OCI-LY3 (cell line): ENCODE results near the gene MBD4.

ENCODE experiments used
- H2AFZ ChIP-seq: fragments of 200-600, 300-600 bp; shearing (Covaris generic); 2 replicates; pipeline ENCODE4 v1.6.0; 2014; ENCODE audit warnings: antibody characterized with exemption, low read depth, low read length
- H3K27ac ChIP-seq: fragments of 200-600, 300-600 bp; sonication (generic); 2 replicates; pipeline ENCODE4 v1.5.1; 2014; ENCODE audit warnings: mild to moderate bottlenecking, low read length, moderate library complexity, mixed read lengths
- H3K27me3 ChIP-seq: fragments of 200-600, 300-600 bp; sonication (generic); 2 replicates; pipeline ENCODE4 v1.6.1; 2014; ENCODE audit warnings: low read depth, low read length, mixed read lengths
- H3K36me3 ChIP-seq: fragments of 200-600, 300-600 bp; sonication (generic); replicated peaks from 2 replicates; pipeline ENCODE3; 2014; ENCODE audit warnings: low read depth, low read length, mixed read lengths
- H3K4me1 ChIP-seq: fragments of 300-600, 200-600 bp; sonication (generic); 2 replicates; pipeline ENCODE4 v1.6.1; 2014; ENCODE audit warnings: low read length, mixed read lengths
- H3K4me2 ChIP-seq: fragments of 200-600, 300-600 bp; sonication (generic); 2 replicates; pipeline ENCODE4 v1.6.1; 2014; ENCODE audit warnings: low read length, mixed read lengths
- H3K4me3 ChIP-seq: fragments of 300-600, 200-600 bp; sonication (generic); 2 replicates; pipeline ENCODE4 v1.5.1; 2014; ENCODE audit warnings: antibody characterized with exemption, mild to moderate bottlenecking, low read length, moderate library complexity
- H3K79me2 ChIP-seq: fragments of 300-600, 200-600 bp; shearing (Covaris generic); 2 replicates; pipeline ENCODE4 v1.6.1; 2014; ENCODE audit warnings: mild to moderate bottlenecking, low read length, mixed read lengths
- H3K9ac ChIP-seq: fragments of 300-600, 200-600 bp; shearing (Covaris generic); 2 replicates; pipeline ENCODE4 v1.6.0; 2014; ENCODE audit warnings: mild to moderate bottlenecking, low read length, moderate library complexity
- H3K9me3 ChIP-seq: fragments of 200-600, 300-600 bp; shearing (Covaris generic); 2 replicates; pipeline ENCODE4 v1.6.1; 2014; ENCODE audit warnings: low read length, mixed read lengths; ENCODE audit not compliant: insufficient read depth
- H4K20me1 ChIP-seq: fragments of 200-600, 300-600 bp; sonication (generic); 2 replicates; pipeline ENCODE4 v1.6.1; 2016; ENCODE audit warnings: low read length, mixed read lengths; ENCODE audit not compliant: insufficient read depth
- CTCF ChIP-seq: fragments of 200-600, 300-600 bp; sonication (generic); IDR thresholded peaks from 2 replicates; pipeline ENCODE4 v1.5.1; 2014; ENCODE audit warnings: antibody characterized with exemption, low read length, low read depth
- EZH2phosphoT487 ChIP-seq: fragments of 200-600 bp; shearing (Covaris generic); IDR thresholded peaks from 2 replicates; pipeline ENCODE4 v1.6.1; 2018; ENCODE audit warnings: antibody characterized with exemption, mixed run types, low read depth

The MBD4 gene

GRCh38 chr3:129469026-129469425, 29.3 kb upstream of the MBD4 start:
- H3K9ac ChIP-seq = no peak overlapping the region
- no peak overlapping the region for H3K4me2 ChIP-seq
- H3K9me3 ChIP-seq = no peaks in the 10 kb centered on the region
- no peaks in the 10 kb centered on the region for H3K79me2 ChIP-seq
- no peaks in the 10 kb centered on the region for H3K27me3 ChIP-seq
- H3K4me3 ChIP-seq = no peak overlapping the region
- no peak overlapping the region for H3K27ac ChIP-seq
- no peaks in the 10 kb centered on the region for H3K36me3 ChIP-seq
- H4K20me1 ChIP-seq = no peaks in the 10 kb centered on the region
- no peak overlapping the region for H2AFZ ChIP-seq
- TF ChIP-seq EZH2phosphoT487 = no peak
- no peak for TF ChIP-seq CTCF
- no peaks in the 10 kb centered on the region for H3K4me1 ChIP-seq

GRCh38 chr3:129467932-129468331, 28.2 kb upstream of the MBD4 start:
- no peak overlapping the region for H3K4me2 ChIP-seq
- H3K36me3 ChIP-seq = no peaks in the 10 kb centered on the region
- H3K9ac ChIP-seq = no peak overlapping the region
- no peaks in the 10 kb centered on the region for H3K27me3 ChIP-seq
- H2AFZ ChIP-seq = no peak overlapping the region
- H3K27ac ChIP-seq = no peak overlapping the region
- no peaks in the 10 kb centered on the region for H3K9me3 ChIP-seq
- no peak overlapping the region for H3K4me3 ChIP-seq
- H3K4me1 ChIP-seq = no peaks in the 10 kb centered on the region
- TF ChIP-seq CTCF (no peak), EZH2phosphoT487 (no peak)
- no peaks in the 10 kb centered on the region for H3K79me2 ChIP-seq
- H4K20me1 ChIP-seq = no peaks in the 10 kb centered on the region

GRCh38 chr3:129463716-129464115, 24.0 kb upstream of the MBD4 start:
- Histone ChIP-seq H4K20me1 (no peaks in the 10 kb centered on the region), H3K27ac (no peak overlapping the region), H3K4me3 (no peak overlapping the region), H3K4me2 (no peak overlapping the region), H3K9me3 (no peaks in the 10 kb centered on the region), H2AFZ (no peak overlapping the region), H3K79me2 (no peaks in the 10 kb centered on the region), H3K4me1 (no peaks in the 10 kb centered on the region), H3K27me3 (no peaks in the 10 kb centered on the region), H3K36me3 (no peaks in the 10 kb centered on the region), H3K9ac (no peak overlapping the region)
- TF ChIP-seq EZH2phosphoT487 (no peak), CTCF (no peak)

DNA sequence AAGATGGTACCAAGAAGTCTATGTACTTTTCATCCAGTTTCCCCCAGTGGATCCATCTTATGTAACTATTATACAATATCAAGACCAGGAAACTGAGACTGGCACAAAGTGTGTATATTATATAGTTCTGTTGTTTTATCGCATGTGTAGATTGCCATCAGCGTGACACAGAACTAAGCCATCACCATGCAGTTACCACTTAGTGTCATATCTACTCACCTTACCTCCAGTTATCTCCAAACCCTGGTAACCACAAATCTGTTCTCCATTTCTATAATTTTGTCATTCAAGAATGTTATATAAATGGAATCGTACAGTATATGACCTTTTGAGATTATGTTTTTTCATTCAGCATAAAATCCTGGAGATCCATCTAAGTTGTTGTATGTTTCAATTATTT, 23.3 kb upstream of the MBD4 start:
- no peak overlapping the region for H3K4me2 ChIP-seq
- H3K27me3 ChIP-seq = no peaks in the 10 kb centered on the region
- H3K4me3 ChIP-seq = no peak overlapping the region
- H2AFZ ChIP-seq = no peak overlapping the region
- no peaks in the 10 kb centered on the region for H3K79me2 ChIP-seq
- no peak overlapping the region for H3K9ac ChIP-seq
- no peaks in the 10 kb centered on the region for H3K36me3 ChIP-seq
- H3K4me1 ChIP-seq = no peaks in the 10 kb centered on the region
- H3K27ac ChIP-seq = no peak overlapping the region
- H4K20me1 ChIP-seq = no peaks in the 10 kb centered on the region
- TF ChIP-seq CTCF (no peak), EZH2phosphoT487 (no peak)
- H3K9me3 ChIP-seq = no peaks in the 10 kb centered on the region
